ENCODE measurements around the gene BHMT.

Gene BHMT

DNA sequence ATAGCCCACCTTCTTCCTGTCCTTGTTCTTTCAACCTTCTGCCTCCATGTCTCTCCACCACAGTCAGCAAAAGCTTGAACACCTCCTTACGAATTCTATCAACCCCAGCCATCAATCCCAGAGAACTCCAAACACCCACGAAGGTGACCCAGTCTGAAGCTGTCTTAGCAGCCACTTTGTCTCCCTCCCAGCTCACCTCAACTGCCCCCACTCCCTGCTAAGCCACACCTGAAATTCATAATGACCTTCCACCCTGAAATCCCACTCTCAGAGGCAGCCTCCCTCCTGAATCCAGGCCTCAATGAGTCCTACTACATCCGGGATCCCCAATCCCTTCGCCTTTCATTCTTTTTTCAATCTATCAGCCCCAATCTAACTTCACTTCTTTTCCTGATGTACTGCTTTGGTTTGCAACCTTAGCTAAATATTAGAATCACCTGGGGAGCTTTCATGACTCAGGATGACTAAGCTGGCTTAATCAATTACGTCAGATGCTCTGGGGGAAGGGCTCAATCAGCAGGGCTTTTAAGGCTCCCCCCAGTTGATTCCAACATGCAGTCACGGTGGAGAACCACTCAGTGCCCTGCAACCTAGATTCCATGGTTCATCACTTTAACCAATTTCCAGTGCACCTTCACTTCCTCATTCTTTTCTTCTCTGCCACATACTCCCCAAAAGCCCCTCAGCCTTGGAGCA lies 32.2 kb downstream of the BHMT start:
- Histone ChIP-seq H3K9me3 (ENCODE audit: control insufficient read depth, low read length) (no peaks in the 10 kb centered on the region), H3K27me3 (ENCODE audit: control insufficient read depth, insufficient read depth, low read length) (no peaks in the 10 kb centered on the region), H3K27ac (no peak overlapping the region), H3K36me3 (ENCODE audit: control insufficient read depth, insufficient read depth, low read length) (no peaks in the 10 kb centered on the region), H3K9ac (no peak overlapping the region), H3K4me3 (ENCODE audit: low read depth, low read length) (no peak overlapping the region), H2AFZ (no peak overlapping the region), H3K4me2 (ENCODE audit: low read length) (no peak overlapping the region), H3K4me1 (no peaks in the 10 kb centered on the region), H3K79me2 (no peaks in the 10 kb centered on the region)
- TF ChIP-seq, protein P1, sequence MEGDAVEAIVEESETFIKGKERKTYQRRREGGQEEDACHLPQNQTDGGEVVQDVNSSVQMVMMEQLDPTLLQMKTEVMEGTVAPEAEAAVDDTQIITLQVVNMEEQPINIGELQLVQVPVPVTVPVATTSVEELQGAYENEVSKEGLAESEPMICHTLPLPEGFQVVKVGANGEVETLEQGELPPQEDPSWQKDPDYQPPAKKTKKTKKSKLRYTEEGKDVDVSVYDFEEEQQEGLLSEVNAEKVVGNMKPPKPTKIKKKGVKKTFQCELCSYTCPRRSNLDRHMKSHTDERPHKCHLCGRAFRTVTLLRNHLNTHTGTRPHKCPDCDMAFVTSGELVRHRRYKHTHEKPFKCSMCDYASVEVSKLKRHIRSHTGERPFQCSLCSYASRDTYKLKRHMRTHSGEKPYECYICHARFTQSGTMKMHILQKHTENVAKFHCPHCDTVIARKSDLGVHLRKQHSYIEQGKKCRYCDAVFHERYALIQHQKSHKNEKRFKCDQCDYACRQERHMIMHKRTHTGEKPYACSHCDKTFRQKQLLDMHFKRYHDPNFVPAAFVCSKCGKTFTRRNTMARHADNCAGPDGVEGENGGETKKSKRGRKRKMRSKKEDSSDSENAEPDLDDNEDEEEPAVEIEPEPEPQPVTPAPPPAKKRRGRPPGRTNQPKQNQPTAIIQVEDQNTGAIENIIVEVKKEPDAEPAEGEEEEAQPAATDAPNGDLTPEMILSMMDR (IDR thresholded peaks at IDR 0.05), result no peak

DNA sequence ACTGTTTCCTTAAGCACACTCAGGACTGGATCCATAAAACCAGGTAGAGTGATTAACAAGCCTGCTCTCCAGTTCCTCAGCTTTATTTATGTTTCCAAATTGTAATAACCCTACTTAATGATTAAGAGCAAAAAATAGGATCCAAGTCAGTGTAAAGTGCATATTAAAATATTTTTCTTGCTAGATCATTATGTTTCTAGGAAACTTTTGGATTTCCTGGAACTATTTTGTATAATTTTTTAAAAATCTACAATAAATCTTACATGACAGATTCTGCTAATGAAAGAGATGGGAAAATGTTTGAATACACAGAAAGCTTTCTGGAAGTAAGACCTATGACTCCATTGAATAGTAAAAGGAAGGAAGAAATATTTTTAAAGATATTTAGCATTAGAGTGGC lies 35.5 kb downstream of the BHMT start:
- Histone ChIP-seq H3K27me3 (ENCODE audit: control insufficient read depth, insufficient read depth, low read length) (no peaks in the 10 kb centered on the region), H3K4me3 (ENCODE audit: low read depth, low read length) (no peak overlapping the region), H2AFZ (no peak overlapping the region), H3K79me2 (no peaks in the 10 kb centered on the region), H3K4me2 (ENCODE audit: low read length) (no peak overlapping the region), H3K27ac (no peak overlapping the region), H3K4me1 (no peaks in the 10 kb centered on the region), H3K9ac (no peak overlapping the region), H3K36me3 (ENCODE audit: control insufficient read depth, insufficient read depth, low read length) (no peaks in the 10 kb centered on the region), H3K9me3 (ENCODE audit: control insufficient read depth, low read length) (no peaks in the 10 kb centered on the region)
- TF ChIP-seq, protein P1 (IDR thresholded peaks at IDR 0.05), result no peak

DNA sequence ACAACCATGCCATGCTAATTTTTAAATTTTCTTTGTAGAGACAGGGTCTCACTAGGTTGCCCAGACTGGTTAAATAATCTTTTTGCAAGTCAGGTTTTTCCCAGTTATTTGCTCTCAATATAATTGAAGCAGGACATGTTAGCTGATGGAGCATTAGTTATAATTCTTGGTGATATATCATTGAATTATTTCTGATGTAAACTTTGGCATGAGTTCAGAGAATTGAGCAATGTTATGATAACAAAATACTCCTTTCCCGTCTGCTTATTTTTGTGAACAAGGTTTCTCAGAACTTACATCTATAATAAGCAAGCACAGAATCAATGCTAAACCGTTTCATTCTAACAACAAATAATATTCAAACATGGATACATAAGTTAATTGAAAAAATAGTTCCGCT lies 37.8 kb downstream of the BHMT start:
- Histone ChIP-seq H3K27me3 (ENCODE audit: control insufficient read depth, insufficient read depth, low read length) (no peaks in the 10 kb centered on the region), H3K4me3 (ENCODE audit: low read depth, low read length) (no peak overlapping the region), H3K27ac (no peak overlapping the region), H3K4me2 (ENCODE audit: low read length) (no peak overlapping the region), H3K36me3 (ENCODE audit: control insufficient read depth, insufficient read depth, low read length) (no peaks in the 10 kb centered on the region), H3K9ac (no peak overlapping the region), H3K4me1 (no peaks in the 10 kb centered on the region), H2AFZ (no peak overlapping the region), H3K79me2 (no peaks in the 10 kb centered on the region), H3K9me3 (ENCODE audit: control insufficient read depth, low read length) (no peaks in the 10 kb centered on the region)
- TF ChIP-seq, protein P1 (IDR thresholded peaks at IDR 0.05), result no peak

- TF ChIP-seq, protein P1 (IDR thresholded peaks at IDR 0.05), result no peak
- Histone ChIP-seq H3K27me3 (ENCODE audit: control insufficient read depth, insufficient read depth, low read length) (no peaks in the 10 kb centered on the region), H3K9ac (no peak overlapping the region)
Measured at GRCh38 chr5:79151942-79152671, 40.5 kb downstream of the BHMT start.

More at GRCh38 chr5:79151942-79152671, 40.5 kb downstream of the BHMT start:
- Histone ChIP-seq H3K36me3 (ENCODE audit: control insufficient read depth, insufficient read depth, low read length) (no peaks in the 10 kb centered on the region), H3K9me3 (ENCODE audit: control insufficient read depth, low read length) (no peaks in the 10 kb centered on the region), H3K79me2 (no peaks in the 10 kb centered on the region), H3K4me1 (no peaks in the 10 kb centered on the region), H2AFZ (no peak overlapping the region), H3K4me2 (ENCODE audit: low read length) (no peak overlapping the region), H3K4me3 (ENCODE audit: low read depth, low read length) (no peak overlapping the region), H3K27ac (no peak overlapping the region)

Measured in parathyroid adenoma (tissue), 2 donors.